Trophoblast cell (in vitro differentiated cells and primary cell): ENCODE measurements around the gene RPUSD1. TPM values are rescaled to one million over a fixed set of nuclear protein-coding genes. Genes with fewer than 3 reads are reported as not detected.
"Not testable (repeated sequence)": the region's sequence is repeated elsewhere in the genome, so short reads cannot be mapped to it uniquely, and the experiment has no call there.

ENCODE experiments used
- DNase-seq, 2 donors: peaks; one replicate each; pipeline ENCODE4 v3.0.0-alpha.2; 2016
- H2AFZ ChIP-seq: 2 replicates; pipeline ENCODE4 v1.6.1; 2013; ENCODE audit warnings: low read length, moderate library complexity, mild to moderate bottlenecking; ENCODE audit not compliant: insufficient read depth, poor library complexity
- H2AK5ac ChIP-seq: 2 replicates; pipeline ENCODE4 v1.6.1; 2013; ENCODE audit warnings: mild to moderate bottlenecking, low read length
- H2BK120ac ChIP-seq: 2 replicates; pipeline ENCODE4 v1.6.1; 2013; ENCODE audit warnings: low read length, mild to moderate bottlenecking, moderate library complexity; ENCODE audit not compliant: insufficient read depth, poor library complexity
- H2BK12ac ChIP-seq: 2 replicates; pipeline ENCODE4 v1.6.1; 2013; ENCODE audit warnings: mild to moderate bottlenecking, low read length, moderate library complexity
- H2BK5ac ChIP-seq: 2 replicates; pipeline ENCODE4 v1.6.1; 2013; ENCODE audit warnings: low read length, low read depth, moderate library complexity, mild to moderate bottlenecking; ENCODE audit not compliant: poor library complexity
- H3K14ac ChIP-seq: 2 replicates; pipeline ENCODE4 v1.6.1; 2013; ENCODE audit warnings: mild to moderate bottlenecking, low read length
- H3K18ac ChIP-seq: 2 replicates; pipeline ENCODE4 v1.6.1; 2013; ENCODE audit warnings: mild to moderate bottlenecking, low read length
- H3K23ac ChIP-seq: 2 replicates; pipeline ENCODE4 v1.6.1; 2013; ENCODE audit warnings: low read length
- H3K27ac ChIP-seq: 2 replicates; pipeline ENCODE4 v1.5.1; 2013; ENCODE audit warnings: low read depth, mild to moderate bottlenecking, inconsistent platforms, low read length, moderate library complexity
- H3K27me3 ChIP-seq: 2 replicates; pipeline ENCODE4 v1.6.1; 2013; ENCODE audit warnings: inconsistent platforms, mild to moderate bottlenecking, low read length, moderate library complexity; ENCODE audit not compliant: insufficient read depth
- H3K36me3 ChIP-seq, 2 experiments: 1 replicate in 1 of 2; 2 replicates in 1 of 2; pipeline ENCODE4 v1.6.1; 2013; ENCODE audit warnings: low read length in 2 of 2, mild to moderate bottlenecking in 2 of 2, moderate library complexity in 1 of 2; ENCODE audit not compliant: insufficient read depth in 2 of 2, control insufficient read depth in 1 of 2
- H3K4ac ChIP-seq: 2 replicates; pipeline ENCODE4 v1.6.1; 2013; ENCODE audit warnings: low read depth, mild to moderate bottlenecking, low read length, moderate library complexity
- H3K4me1 ChIP-seq, 2 experiments: 1 replicate in 1 of 2; 2 replicates in 1 of 2; pipeline ENCODE4 v1.6.1; 2013; ENCODE audit warnings: low read length in 2 of 2, mild to moderate bottlenecking in 2 of 2, moderate library complexity in 1 of 2; ENCODE audit not compliant: insufficient read depth in 2 of 2, control insufficient read depth in 1 of 2
- H3K4me2 ChIP-seq: 2 replicates; pipeline ENCODE4 v1.6.1; 2013; ENCODE audit warnings: inconsistent platforms, mild to moderate bottlenecking, low read length, moderate library complexity
- H3K4me3 ChIP-seq: 2 replicates; pipeline ENCODE4 v1.5.1; 2013; ENCODE audit warnings: mild to moderate bottlenecking, low read depth, low read length, inconsistent platforms
- H3K79me1 ChIP-seq: one replicate; pipeline ENCODE4 v1.6.1; 2013; ENCODE audit warnings: low read length
- H3K79me2 ChIP-seq: 2 replicates; pipeline ENCODE4 v1.6.1; 2013; ENCODE audit warnings: low read length, mild to moderate bottlenecking; ENCODE audit not compliant: control insufficient read depth, insufficient read depth, poor library complexity
- H3K9ac ChIP-seq: 2 replicates; pipeline ENCODE4 v1.6.1; 2013; ENCODE audit warnings: mild to moderate bottlenecking, low read length
- H3K9me3 ChIP-seq: 2 replicates; pipeline ENCODE4 v1.6.1; 2013; ENCODE audit warnings: low read depth, mild to moderate bottlenecking, control low read depth, inconsistent platforms, low read length; ENCODE audit not compliant: insufficient read depth
- H4K12ac ChIP-seq: 2 replicates; pipeline ENCODE4 v1.6.1; 2013; ENCODE audit warnings: low read depth, mild to moderate bottlenecking, low read length, moderate library complexity
- H4K8ac ChIP-seq: 2 replicates; pipeline ENCODE4 v1.6.1; 2013; ENCODE audit warnings: low read depth, mild to moderate bottlenecking, low read length, moderate library complexity
- H4K91ac ChIP-seq: one replicate; pipeline ENCODE4 v1.6.1; 2013; ENCODE audit warnings: low read depth, mild to moderate bottlenecking, low read length, moderate library complexity
- WGBS: extraction: QIAGEN DNeasy Blood & Tissue Kit; methylation state at CpG from one replicate; pipeline ENCODE4 v1.1.7; 2013; ENCODE audit warnings: missing lambda C conversion rate; ENCODE audit not compliant: insufficient read length, insufficient coverage; ENCODE audit errors: extremely low coverage; 5-methylcytosine and 5-hydroxymethylcytosine counted together
- polyA plus RNA-seq: library from polyadenylated mRNA; stranded (reverse); fragments of 200-250 nt; gene quantifications from 2 replicates; pipeline ENCODE4 v1.2.3, GENCODE V29; 2013

RPUSD1 gene, protein sequence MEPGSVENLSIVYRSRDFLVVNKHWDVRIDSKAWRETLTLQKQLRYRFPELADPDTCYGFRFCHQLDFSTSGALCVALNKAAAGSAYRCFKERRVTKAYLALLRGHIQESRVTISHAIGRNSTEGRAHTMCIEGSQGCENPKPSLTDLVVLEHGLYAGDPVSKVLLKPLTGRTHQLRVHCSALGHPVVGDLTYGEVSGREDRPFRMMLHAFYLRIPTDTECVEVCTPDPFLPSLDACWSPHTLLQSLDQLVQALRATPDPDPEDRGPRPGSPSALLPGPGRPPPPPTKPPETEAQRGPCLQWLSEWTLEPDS
- 28.7 TPM in 2 replicates for polyA plus RNA-seq

DNA sequence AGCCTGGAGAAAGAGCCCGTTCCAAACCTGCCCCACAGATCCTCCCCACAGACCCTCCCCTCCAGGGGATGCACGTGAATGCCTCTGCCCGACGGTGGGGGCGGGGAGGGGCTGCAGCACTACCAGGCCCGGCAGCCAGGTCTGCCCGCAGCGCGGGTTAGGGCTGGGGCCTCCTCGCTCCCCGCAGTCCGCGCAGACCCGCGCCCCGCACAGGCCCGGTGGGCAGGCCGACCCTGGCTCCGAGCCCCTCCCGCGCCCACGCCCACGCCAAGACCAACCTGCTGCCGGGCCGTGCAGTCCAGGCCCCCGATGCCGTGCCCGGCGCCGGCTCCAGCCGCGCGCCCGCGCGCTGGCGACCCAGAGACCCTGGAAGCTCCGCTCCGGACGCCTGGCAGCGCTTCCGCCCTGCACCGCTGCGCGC lies at the start of gene RPUSD1:
TSS of gene RPUSD1 (minus strand) at position 404 of the 421 bp plus-strand sequence. CDS start 644 bp downstream, outside the sequence.
- peaks cover 5% of the 10 kb centered on the region for H3K79me1 ChIP-seq
- no peak within 1 kb of the TSS for H3K27ac ChIP-seq
- peak within 1 kb of the TSS; percentile 84 for H4K91ac ChIP-seq
- peak within 1 kb of the TSS; percentile 94 for H3K4me2 ChIP-seq
- H3K14ac ChIP-seq = peak within 1 kb of the TSS; percentile 91
- H4K12ac ChIP-seq = peak within 1 kb of the TSS; percentile 70
- H2BK120ac ChIP-seq = peak within 1 kb of the TSS; percentile 35
- H2AFZ ChIP-seq = peak within 1 kb of the TSS; percentile 52
- no peak within 1 kb of the TSS for H2BK5ac ChIP-seq
- H3K4me1 ChIP-seq = peaks cover 6 to 16% of the 10 kb centered on the region in 2 experiments
- H3K23ac ChIP-seq = no peak within 1 kb of the TSS
- peak within 1 kb of the TSS; percentile 91 for H3K18ac ChIP-seq
- H3K4me3 ChIP-seq = peak within 1 kb of the TSS; percentile 97
- H3K4ac ChIP-seq = peak within 1 kb of the TSS; percentile 75
- H3K36me3 ChIP-seq = peaks cover 51 to 60% of the 10 kb centered on the region in 2 experiments
- peak within 1 kb of the TSS; percentile 87 for H4K8ac ChIP-seq
- DNase-seq = peak in 1 of 2 donors; percentile 7
- H3K9ac ChIP-seq = peak within 1 kb of the TSS; percentile 88
- peak within 1 kb of the TSS; percentile 29 for H2AK5ac ChIP-seq
- no peaks in the 10 kb centered on the region for H3K27me3 ChIP-seq
- no CpG with 5 or more reads among the region's 45 CpGs for WGBS
- H3K9me3 ChIP-seq = no peaks in the 10 kb centered on the region
- no peak within 1 kb of the TSS for H2BK12ac ChIP-seq
- H3K79me2 ChIP-seq = peaks cover 8% of the 10 kb centered on the region

DNA sequence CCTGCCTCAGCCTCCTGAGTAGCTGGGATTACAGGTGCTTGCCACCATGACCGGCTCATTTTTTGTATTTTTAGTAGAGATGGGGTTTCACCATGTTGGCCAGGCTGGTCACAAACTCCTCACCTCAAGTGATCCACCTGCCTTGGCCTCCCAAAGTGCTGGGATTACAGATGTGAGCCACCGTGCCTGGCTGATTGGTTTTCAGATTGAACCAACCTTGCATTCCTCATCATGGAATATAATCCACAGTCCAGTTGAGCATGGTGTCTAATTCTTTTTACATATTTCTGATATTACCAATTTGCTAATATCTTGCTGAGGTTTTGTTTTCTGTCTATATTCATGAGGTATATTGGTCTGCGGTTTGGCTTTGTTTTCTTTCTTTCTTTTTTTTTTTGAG lies 48.6 kb upstream of the RPUSD1 start:
- not testable (repeated sequence) for H3K27ac ChIP-seq, DNase-seq, H3K27me3 ChIP-seq, H3K4ac ChIP-seq, H4K8ac ChIP-seq, H4K12ac ChIP-seq, H3K36me3 ChIP-seq, H2BK5ac ChIP-seq, H3K4me3 ChIP-seq, H2AK5ac ChIP-seq, H4K91ac ChIP-seq, H3K18ac ChIP-seq, H2AFZ ChIP-seq, H3K4me1 ChIP-seq, H3K79me2 ChIP-seq, H3K4me2 ChIP-seq, H2BK12ac ChIP-seq, H3K79me1 ChIP-seq, H3K14ac ChIP-seq, H2BK120ac ChIP-seq, H3K23ac ChIP-seq, H3K9ac ChIP-seq
- H3K9me3 ChIP-seq = peaks cover 51% of the 10 kb centered on the region
- WGBS = no CpG with 5 or more reads among the region's 3 CpGs

DNA sequence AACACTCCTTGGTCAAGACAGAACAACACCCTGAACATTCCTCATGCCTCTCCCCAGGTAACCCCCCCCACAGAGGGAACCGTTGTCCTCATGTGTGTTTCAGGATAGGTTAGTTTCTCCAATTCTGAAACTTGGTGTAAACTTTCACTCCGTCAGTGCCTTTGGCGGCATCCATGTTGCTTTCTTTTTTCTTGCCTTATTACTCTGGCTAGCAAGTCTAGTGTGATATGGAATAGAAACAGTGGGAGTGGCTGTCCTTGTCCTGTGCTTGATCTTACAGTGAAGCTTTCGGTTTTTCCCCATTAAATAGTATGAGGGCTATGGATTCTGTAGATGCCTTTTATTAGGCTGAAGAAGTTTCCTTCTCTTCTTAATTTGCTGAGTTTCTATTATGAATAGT lies 48.0 kb upstream of the RPUSD1 start:
- Histone ChIP-seq H3K27me3 (no peaks in the 10 kb centered on the region), H4K12ac (no peak overlapping the region), H2BK120ac (no peak overlapping the region), H2AFZ (no peak overlapping the region), H3K36me3 (no peaks in the 10 kb centered on the region), H3K9me3 (peaks cover 46% of the 10 kb centered on the region), H2AK5ac (no peak overlapping the region), H2BK5ac (no peak overlapping the region), H3K14ac (no peak overlapping the region), H4K91ac (no peak overlapping the region), H3K4me2 (no peak overlapping the region), H3K4ac (no peak overlapping the region), H2BK12ac (no peak overlapping the region), H3K79me1 (no peaks in the 10 kb centered on the region), H3K23ac (no peak overlapping the region), H3K4me3 (no peak overlapping the region), H3K27ac (no peak overlapping the region), H4K8ac (no peak overlapping the region), H3K4me1 (no peaks in the 10 kb centered on the region), H3K9ac (no peak overlapping the region), H3K18ac (no peak overlapping the region), H3K79me2 (no peaks in the 10 kb centered on the region)
- no CpG with 5 or more reads among the region's 4 CpGs for WGBS
- DNase-seq = no peak

DNA sequence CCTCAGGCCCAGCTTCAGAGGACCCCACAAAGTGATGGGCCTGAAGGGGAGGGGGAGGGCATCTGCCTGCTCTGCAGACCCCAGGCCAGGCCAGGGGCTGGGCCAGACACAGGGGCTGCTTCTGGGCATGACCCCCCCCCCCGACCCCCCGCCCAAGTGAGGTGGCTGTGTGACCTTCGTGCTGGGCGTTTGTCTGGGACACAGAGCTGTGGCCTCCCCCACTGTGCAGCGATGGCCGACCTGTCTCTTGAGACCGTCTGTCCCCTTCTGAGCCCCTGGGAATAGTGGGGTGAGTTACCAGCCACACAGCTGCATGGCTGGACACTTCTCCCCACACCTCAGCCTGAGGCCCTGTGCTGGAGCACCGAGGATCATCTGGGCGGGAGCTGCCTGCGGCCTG lies 47.2 kb upstream of the RPUSD1 start:
- Histone ChIP-seq H3K27me3 (no peaks in the 10 kb centered on the region), H3K18ac (no peak overlapping the region), H2AK5ac (no peak overlapping the region), H3K4me1 (no peaks in the 10 kb centered on the region), H3K4me2 (no peak overlapping the region), H3K27ac (no peak overlapping the region), H3K4me3 (peak overlapping the region; percentile 36), H3K36me3 (no peaks in the 10 kb centered on the region), H3K9ac (no peak overlapping the region), H3K79me2 (no peaks in the 10 kb centered on the region), H4K8ac (no peak overlapping the region), H2AFZ (no peak overlapping the region), H4K91ac (no peak overlapping the region), H2BK5ac (no peak overlapping the region), H3K14ac (no peak overlapping the region), H4K12ac (no peak overlapping the region), H3K79me1 (no peaks in the 10 kb centered on the region), H2BK120ac (no peak overlapping the region), H2BK12ac (no peak overlapping the region), H3K23ac (no peak overlapping the region), H3K9me3 (peaks cover 43% of the 10 kb centered on the region), H3K4ac (no peak overlapping the region)
- no peak for DNase-seq
- no CpG with 5 or more reads among the region's 10 CpGs for WGBS
